Peyer's patch (tissue), 4 donors: ENCODE data around the gene CDIP1. TPM values are rescaled to one million over a fixed set of nuclear protein-coding genes. Genes with fewer than 3 reads are reported as not detected.

Source experiments
- DNase-seq, 3 donors: peaks; one replicate each; pipeline ENCODE4 v3.0.0-alpha.2; 2017 to 2019
- H3K27ac ChIP-seq, 4 donors: fragments of 200-600 bp; sonication (generic); one replicate each; pipeline ENCODE4 v1.5.1; 2016 to 2019
- H3K27me3 ChIP-seq, 2 donors: fragments of 200-600 bp; sonication (generic); one replicate each; pipeline ENCODE4 v1.5.1; 2019
- H3K36me3 ChIP-seq, 3 donors: fragments of 200-600 bp; sonication (generic); one replicate each; pipeline ENCODE4 v1.5.1; 2016 to 2019
- H3K4me1 ChIP-seq, 4 donors: fragments of 200-600 bp; sonication (generic); one replicate each; pipeline ENCODE4 v1.5.1; 2016 to 2019
- H3K4me3 ChIP-seq, 4 donors: fragments of 200-600 bp; sonication (generic); 1 replicate in 3 of 4; 2 replicates in 1 of 4; pipeline ENCODE4 v1.5.1; 2016 to 2019; ENCODE audit warnings: mild to moderate bottlenecking in 1 of 4
- H3K9me3 ChIP-seq, 4 donors: fragments of 200-600 bp; sonication (generic); one replicate each; pipeline ENCODE4 v1.5.1; 2016 to 2019; ENCODE audit warnings: mild to moderate bottlenecking in 1 of 4
- CTCF ChIP-seq, 6 experiments: fragments of 450-650 bp in 4 of 6; fragments of 200-600 bp in 2 of 6; sonication (generic) in 1 of 6; IDR thresholded peaks; one replicate each; pipeline ENCODE4 v1.5.1; 2017 to 2019; ENCODE audit warnings: antibody characterized with exemption in 6 of 6, mild to moderate bottlenecking in 3 of 6, moderate library complexity in 1 of 6
- POLR2A ChIP-seq, 2 donors: fragments of 450-650 bp; IDR thresholded peaks; one replicate each; pipeline ENCODE4 v1.5.1; 2017; ENCODE audit warnings: antibody characterized with exemption in 2 of 2, mild to moderate bottlenecking in 2 of 2, moderate library complexity in 2 of 2
- total RNA-seq, 4 donors: library from RNA; depleted of rRNA; stranded (reverse); fragments of >200 nt; gene quantifications; one replicate each; pipeline ENCODE4 v1.1.0, GENCODE V29; 2016

CDIP1 gene
- total RNA-seq, 4 donors from 2014 or later: 21.5 to 45.0 (median 39.0) TPM

GRCh38 chr16:4491898-4492297 lies 46.7 kb downstream of the CDIP1 start:
- no peak for DNase-seq
- Histone ChIP-seq H3K27ac (no peak overlapping the region), H3K4me1 (peaks cover 0 to 5% (median 1%) of the 10 kb centered on the region in 4 donors), H3K4me3 (no peak overlapping the region), H3K36me3 (peaks cover 0 to 39% (median 0%) of the 10 kb centered on the region in 3 donors), H3K9me3 (no peaks in the 10 kb centered on the region), H3K27me3 (no peaks in the 10 kb centered on the region)
- TF ChIP-seq CTCF (IDR thresholded peaks at IDR 0.05): no peak

DNA sequence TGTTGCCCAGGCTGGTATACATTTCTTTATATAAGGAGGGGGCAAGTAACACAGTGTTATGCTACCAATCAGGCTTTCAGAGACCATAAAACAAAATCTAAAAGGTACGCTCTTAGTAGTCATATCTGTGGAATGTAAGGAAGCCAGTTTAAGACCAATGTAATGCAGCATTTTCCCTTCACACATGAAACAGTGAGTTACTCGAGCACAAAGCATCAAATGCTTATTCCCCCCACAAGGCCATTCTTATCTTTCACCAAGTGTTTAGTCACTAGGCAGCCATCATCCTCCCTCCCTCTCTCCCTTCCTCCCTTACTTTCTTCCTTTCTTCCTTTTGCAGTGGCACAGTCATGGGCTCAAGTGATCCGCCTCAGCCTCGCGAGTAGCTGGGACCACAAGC lies 49.5 kb downstream of the CDIP1 start:
- no peak for DNase-seq
- H3K27me3 ChIP-seq: no peaks in the 10 kb centered on the region
- H3K9me3 ChIP-seq: no peaks in the 10 kb centered on the region
- no peak overlapping the region for H3K4me3 ChIP-seq
- peak overlapping the region; percentile 49 to 73 (median 56) for H3K27ac ChIP-seq
- H3K4me1 ChIP-seq: peaks cover 0 to 5% (median 2%) of the 10 kb centered on the region in 4 donors
- H3K36me3 ChIP-seq: peaks cover 0 to 54% (median 0%) of the 10 kb centered on the region in 3 donors
- TF ChIP-seq POLR2A (IDR thresholded peaks at IDR 0.05) (no peak), CTCF (IDR thresholded peaks at IDR 0.05) (no peak)

- H3K36me3 ChIP-seq: peaks cover 0 to 59% (median 0%) of the 10 kb centered on the region in 3 donors
- no peak overlapping the region for H3K4me3 ChIP-seq
- no peaks in the 10 kb centered on the region for H3K9me3 ChIP-seq
- TF ChIP-seq POLR2A (IDR thresholded peaks at IDR 0.05) (no peak), CTCF (IDR thresholded peaks at IDR 0.05) (no peak)
- DNase-seq: no peak
- H3K27ac ChIP-seq: peak overlapping the region; percentile 49 to 73 (median 56)
- H3K27me3 ChIP-seq: no peaks in the 10 kb centered on the region
- H3K4me1 ChIP-seq: peaks cover 0 to 5% (median 2%) of the 10 kb centered on the region in 4 donors
Observed at GRCh38 chr16:4488499-4488967, 50.0 kb downstream of the CDIP1 start.

- DNase-seq: no peak
- no peaks in the 10 kb centered on the region for H3K9me3 ChIP-seq
- no peaks in the 10 kb centered on the region for H3K27me3 ChIP-seq
- no peak overlapping the region for H3K4me3 ChIP-seq
- H3K36me3 ChIP-seq: peaks cover 0 to 63% (median 0%) of the 10 kb centered on the region in 3 donors
- H3K4me1 ChIP-seq: peaks cover 0 to 5% (median 2%) of the 10 kb centered on the region in 4 donors
- peak overlapping the region in 3 of 4 donors; percentile 5 to 60 (median 49) for H3K27ac ChIP-seq
- TF ChIP-seq CTCF (IDR thresholded peaks at IDR 0.05) (no peak), POLR2A (IDR thresholded peaks at IDR 0.05) (no peak)
Observed at GRCh38 chr16:4487955-4488498, 50.5 kb downstream of the CDIP1 start.

DNA sequence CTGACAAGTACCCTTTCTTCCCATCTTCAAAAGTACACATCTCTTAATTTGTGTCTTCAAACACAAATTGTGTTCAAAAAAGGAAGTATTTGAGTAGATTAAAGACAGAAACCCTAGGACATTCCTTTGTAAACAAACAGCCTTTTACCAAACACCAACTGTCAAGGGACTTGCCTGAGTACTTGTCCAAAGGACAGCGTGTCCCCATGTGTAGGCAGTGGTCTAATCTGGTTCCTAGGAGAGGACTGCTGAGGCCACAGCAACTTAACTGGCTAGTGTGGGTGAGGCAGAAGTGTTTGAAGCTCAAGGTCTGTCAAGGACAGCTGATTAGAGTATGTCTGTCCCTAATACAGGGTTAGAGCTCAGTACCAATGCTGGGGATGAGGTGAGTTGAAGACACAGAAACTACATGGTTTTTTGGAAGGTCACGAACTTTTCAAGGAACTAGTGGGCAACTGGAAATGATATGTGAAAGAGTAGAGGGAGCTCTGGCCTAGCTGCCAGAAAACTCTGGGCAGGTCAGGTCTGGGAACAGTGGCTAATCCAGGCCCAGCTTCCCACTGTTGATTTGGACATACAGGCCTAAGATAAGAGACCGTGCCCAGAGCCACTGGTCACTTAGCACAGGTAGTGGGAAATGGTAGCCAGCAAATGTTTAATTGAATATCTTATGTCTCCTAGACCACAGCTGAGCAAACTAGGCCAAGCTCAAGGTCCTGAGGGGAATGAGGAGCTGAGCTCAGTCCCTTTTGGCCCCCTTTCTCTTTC lies 52.3 kb downstream of the CDIP1 start:
- TF ChIP-seq CTCF (IDR thresholded peaks at IDR 0.05): no peak
- no peak for TF ChIP-seq POLR2A (IDR thresholded peaks at IDR 0.05)
- H3K9me3 ChIP-seq: no peaks in the 10 kb centered on the region
- peaks cover 0 to 52% (median 0%) of the 10 kb centered on the region in 3 donors for H3K36me3 ChIP-seq
- peaks cover 0 to 10% (median 2%) of the 10 kb centered on the region in 4 donors for H3K4me1 ChIP-seq
- DNase-seq: no peak
- no peak overlapping the region for H3K4me3 ChIP-seq
- peak overlapping the region; percentile 25 to 70 (median 35) for H3K27ac ChIP-seq
- H3K27me3 ChIP-seq: no peaks in the 10 kb centered on the region
